Glomerular visceral epithelial cell (primary cell): Measurements from ENCODE around the gene SPOCK1.
A peak's percentile ranks its signal among the peaks of the same experiment; 100 is the strongest.

Experiments
- DNase-seq: peaks from one replicate; pipeline ENCODE4 v3.0.0-alpha.2; 2016; ENCODE audit errors: extremely low spot score

The SPOCK1 gene

DNA sequence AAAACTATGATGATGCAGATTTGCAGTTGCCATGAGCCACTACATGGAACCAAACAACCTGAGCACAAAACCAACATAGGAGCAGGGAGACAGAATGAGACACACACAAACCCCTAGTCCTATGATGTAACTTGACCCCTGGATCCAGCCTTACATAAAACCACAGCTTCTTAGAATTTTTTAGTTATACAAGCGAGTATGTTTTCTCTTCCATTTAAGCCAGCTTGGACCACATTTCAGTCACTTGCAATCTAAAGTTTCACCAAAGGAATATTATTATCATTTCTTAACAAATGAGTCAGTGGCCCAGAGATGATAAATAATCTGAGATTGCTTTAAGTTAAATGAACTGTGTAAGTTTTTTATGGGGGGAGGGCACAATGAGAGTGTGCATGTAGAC, 6.8 kb downstream of the SPOCK1 start:
- DNase-seq: peak; percentile 62

DNA sequence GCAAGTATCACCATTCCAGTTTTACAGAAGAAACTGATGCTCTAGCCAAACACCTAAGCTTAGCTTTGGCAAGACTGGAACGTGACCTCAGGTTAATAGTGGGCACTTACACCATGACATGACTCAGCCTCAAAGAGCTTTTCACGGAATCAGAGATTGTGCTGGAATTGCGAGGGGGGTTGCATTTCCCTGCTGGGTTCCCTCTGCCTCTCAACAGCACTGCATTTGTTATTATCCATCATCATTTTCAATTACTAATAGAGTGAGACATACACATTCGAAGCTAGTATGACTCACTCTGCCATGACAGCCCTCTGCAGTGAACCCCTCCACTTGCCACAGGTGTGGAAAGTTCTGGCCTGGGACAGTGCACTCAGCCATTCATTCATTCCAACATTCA, 8.0 kb downstream of the SPOCK1 start:
- peak; percentile 88 for DNase-seq

GRCh38 chr5:137490591-137490990, 8.5 kb downstream of the SPOCK1 start:
- no peak for DNase-seq

DNA sequence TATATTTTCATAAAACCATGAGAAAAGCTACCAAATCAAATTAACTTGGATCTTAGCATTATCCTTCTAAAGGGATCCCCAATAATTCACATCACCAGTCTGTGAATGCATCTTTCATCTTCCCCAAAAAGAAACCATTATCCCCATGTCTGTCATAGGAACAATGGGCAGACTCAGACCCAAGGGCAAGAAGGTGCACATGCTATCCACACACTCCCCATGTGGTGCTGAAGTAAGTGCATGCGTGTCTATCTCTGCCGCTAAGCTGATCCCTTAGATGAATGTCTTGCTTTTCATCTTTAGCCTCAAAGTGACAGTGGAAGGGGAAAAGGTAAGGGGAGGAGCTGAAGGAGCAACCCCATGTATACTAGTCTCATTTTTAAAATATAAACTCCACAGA, 10.2 kb downstream of the SPOCK1 start:
- DNase-seq: no peak

- DNase-seq: no peak
These were observed 10.6 kb downstream of the SPOCK1 start for GRCh38 chr5:137488516-137488915.

GRCh38 chr5:137487600-137487999, 11.5 kb downstream of the SPOCK1 start:
- peak; percentile 57 for DNase-seq

DNA sequence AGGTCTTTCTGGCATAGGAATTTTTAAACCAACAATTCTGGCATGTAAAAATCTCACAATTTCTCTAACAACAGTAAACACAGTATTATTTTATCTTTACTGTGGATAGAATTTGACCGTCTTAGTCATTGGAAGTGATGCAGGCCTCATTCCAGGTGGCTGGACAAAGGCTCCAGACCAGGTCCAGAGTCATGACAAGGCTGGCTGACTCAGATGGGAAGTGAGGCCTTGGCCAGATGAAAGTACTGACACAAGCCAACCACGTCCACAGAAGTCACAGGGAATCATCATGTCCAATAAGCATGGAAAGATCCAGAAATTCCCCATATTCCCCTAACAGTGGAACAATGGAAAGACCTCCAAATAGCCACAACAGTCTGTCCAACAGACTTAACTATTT, 12.4 kb downstream of the SPOCK1 start:
- peak; percentile 81 for DNase-seq

- DNase-seq: peak; percentile 84
These were observed 17.5 kb downstream of the SPOCK1 start for GRCh38 chr5:137481596-137481995.

DNA sequence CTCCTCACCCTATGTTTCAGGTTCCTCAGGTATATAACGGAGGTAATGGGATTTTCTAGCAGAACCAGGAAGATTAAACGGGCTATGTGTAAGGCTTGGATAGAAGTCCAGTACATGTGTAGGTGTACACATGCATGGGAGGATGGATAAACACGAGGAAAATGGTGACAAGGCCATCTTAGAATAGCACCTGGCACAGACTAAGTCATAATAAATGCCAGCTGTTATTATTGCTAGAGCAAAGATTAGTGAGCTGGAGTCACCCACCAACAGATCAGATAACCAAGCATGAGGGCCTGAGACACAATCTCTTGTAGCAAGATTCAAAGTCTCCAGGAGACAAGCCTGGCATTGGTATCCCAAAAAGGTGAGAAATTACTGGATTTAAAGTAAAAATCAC, 21.1 kb downstream of the SPOCK1 start:
- no peak for DNase-seq

DNA sequence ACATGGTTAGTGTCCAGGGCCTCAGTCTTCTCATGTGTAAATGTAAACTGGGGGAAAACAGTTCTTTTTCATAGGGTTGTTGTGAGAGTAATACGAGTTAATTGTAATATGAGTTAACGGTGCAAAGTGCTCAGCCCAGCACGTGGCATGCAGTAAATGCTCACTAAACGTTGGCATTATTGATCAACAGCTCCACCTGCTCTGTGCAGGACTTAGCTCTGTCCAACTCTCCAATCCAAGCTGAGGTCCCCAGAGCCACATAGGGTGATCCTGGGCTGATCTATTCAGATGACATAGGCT, 28.3 kb downstream of the SPOCK1 start:
- no peak for DNase-seq

GRCh38 chr5:137470111-137470920, 28.8 kb downstream of the SPOCK1 start:
- peak; percentile 92 for DNase-seq

GRCh38 chr5:137466889-137467288, 32.2 kb downstream of the SPOCK1 start:
- DNase-seq: no peak

GRCh38 chr5:137465930-137466329, 33.2 kb downstream of the SPOCK1 start:
- no peak for DNase-seq

GRCh38 chr5:137462816-137463520, 36.2 kb downstream of the SPOCK1 start:
- DNase-seq: no peak

DNA sequence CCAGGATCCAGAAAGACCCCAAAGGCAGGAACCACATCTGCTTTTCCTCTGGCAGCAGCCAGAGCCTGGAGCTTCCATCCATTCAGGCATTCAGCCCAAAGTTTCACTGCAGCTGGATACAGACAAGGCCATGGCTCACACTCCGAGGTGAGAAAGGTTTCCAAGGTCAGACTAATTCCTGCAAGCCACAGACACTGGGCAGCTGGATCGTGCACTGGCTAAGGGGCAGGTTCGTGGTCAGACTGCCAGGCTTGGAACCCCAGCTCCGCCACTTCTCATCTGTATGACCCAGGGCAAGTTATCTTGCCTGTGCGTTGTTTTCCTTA, 36.9 kb downstream of the SPOCK1 start:
- DNase-seq: peak; percentile 27

DNA sequence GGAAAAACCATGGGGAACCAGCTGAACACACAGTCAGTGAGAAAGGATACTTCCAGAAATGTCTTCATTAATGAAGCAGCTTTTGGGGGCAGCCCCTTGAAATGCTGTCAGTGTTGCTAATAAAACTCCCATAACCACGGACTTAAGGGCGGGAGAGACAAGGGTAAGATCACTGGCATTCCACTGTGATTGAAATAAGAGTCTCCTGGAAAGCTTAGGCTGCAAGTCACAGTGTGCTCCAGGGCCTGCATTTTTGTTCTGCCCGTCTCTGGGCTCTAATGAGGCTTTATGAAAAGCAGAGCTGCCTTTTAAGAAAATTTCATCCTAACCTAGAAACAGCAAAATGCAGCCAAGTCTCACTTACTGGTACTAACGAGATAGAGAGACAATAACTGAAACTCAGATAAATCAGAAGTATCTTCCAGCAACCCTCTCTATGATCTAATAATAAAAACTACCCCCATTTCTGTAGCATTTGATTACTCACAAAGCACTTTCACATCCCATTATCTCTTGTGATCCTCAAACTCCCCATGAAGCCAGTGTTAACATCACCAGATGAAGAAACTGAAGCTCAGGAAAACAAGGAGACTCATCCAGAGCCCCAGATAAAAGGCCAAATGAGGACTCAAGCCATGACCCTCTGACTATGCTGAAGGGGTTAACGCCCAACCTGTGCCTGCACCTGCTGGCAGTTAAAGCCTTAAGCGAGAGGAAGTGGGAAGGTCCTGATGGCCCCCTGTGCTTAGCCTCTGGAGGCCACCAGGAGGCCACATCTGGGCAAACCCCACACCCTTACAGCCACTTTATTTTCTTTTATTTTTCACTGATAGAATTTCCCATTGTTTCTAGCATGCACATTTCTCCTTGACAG, 37.5 kb downstream of the SPOCK1 start:
- no peak for DNase-seq

GRCh38 chr5:137454671-137455070, 44.5 kb downstream of the SPOCK1 start:
- DNase-seq: no peak

GRCh38 chr5:137453483-137454080, 45.5 kb downstream of the SPOCK1 start:
- peak; percentile 47 for DNase-seq

DNA sequence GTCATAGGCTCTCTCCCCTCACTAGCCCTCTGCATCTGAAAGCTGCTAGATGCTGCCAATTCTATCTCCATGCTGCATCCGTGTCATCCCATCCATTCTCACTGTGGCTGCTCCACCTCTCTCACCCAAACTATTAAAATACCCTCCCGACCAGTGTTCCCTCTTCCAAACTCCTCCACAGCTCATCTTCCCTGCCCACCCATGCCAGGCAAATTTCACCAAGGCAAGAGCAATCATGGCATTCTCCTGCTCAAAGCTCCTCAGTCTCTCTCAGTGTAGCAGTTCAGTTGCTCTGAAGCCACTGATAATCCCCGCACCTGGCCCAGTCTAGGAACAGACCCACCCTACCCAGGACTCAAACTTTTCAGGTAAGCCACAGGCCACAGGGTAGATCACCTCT, 48.4 kb downstream of the SPOCK1 start:
- no peak for DNase-seq

DNA sequence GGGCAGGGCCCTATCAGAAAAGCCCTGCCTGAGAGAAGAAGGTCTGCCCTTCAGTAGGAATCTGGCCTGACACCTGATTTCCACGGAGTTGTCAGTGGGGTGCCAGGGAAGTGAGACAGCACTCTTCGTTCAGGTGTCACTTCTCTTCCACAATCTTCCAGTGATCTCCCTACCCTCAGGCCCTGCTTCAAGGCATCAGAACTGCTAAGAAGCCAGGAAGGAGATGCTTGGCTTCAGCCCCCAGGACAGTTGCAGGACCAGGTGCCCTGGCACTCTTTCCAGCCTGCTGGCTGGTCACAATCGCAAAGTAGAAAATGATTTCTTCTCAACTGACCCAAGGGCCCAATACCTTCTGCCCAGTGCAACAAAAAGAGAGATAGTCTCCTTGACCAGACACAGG, 50.3 kb downstream of the SPOCK1 start:
- no peak for DNase-seq

DNA sequence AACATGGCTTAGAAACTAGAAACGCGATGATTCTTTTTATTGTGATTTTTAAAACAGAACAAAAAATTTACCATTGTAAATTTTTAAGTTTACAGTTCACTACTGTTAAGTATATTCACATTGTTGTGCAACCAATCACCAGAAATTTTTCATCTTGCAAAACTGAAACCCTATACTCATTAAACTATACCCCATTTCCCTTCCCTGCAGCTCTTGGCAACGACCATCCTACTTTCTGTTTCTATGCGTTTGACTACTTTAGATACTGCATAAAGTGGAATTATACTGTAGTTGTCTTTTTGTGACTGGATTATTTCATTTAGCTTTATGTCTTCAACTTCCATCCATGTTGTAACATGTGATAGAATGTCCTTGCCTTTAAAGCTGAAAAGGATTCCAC, 52.5 kb downstream of the SPOCK1 start:
- no peak for DNase-seq

- DNase-seq: no peak
These were observed 53.0 kb downstream of the SPOCK1 start for GRCh38 chr5:137446151-137446550.
